SHP77 (cell line): Measurements from ENCODE around the gene CTXN2.

Experiments used
- DNase-seq, 2 experiments: peaks; one replicate each; lab custom pipeline; 2025; lab: John Stamatoyannopoulos, UW

Gene CTXN2

DNA sequence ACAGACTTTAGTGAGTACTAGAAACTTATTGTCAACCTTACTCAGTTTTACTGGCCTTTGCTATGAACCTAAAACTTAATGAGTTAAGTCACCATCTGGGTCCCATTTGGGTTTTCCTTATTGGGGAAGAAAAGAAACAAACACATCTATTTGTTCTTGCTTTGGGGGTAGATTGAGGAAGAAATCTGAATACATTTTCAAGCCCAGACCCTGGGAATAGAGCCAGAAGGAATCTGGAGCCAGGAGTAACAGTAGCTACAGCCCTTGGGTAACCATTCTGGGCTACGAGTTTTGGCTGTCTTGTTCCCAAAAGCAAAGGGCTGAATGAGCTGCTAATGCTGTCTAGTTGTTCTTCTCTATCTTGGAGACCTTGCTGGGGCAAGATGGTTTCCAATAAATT, 31.2 kb downstream of the CTXN2 start:
- DNase-seq, result no peak

DNA sequence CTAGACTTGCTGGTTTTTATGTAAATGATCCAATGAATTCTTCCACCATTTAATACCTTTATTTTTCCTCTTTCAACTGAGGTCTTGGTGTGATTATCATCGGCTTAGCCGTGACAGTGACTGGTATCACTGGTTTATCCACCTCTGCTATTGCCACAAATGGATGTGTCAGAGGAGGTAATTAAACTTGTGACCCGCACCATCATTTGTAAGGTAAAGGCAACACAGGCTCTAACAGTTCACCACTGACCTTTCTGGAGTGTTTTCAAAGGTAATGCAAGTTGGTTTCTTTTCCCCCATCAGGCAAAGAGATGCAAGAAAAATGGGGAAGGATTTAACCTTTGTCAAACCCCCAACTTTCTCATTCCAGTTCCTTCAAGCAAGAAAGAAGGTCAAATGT, 34.3 kb downstream of the CTXN2 start:
- DNase-seq, result no peak

DNA sequence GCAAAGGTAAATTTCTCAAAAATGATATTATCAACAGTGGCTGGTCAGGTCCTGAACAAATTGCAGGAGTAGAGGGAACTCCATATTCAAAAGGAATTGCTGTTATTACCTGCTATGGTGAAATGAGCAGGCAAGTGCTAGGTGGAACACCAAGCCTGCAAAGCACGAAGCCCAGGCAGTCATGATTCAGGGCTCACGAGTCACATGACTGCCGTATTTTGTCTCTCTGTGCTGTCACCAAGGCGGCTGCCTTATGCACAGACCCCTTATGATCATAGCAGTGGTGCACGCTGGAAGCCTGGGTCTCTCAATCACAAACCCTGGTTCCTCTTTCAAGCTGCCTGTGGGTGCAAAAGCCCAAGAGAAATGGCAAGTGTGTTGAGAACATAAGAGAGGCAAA, 39.0 kb downstream of the CTXN2 start:
- DNase-seq, result no peak

DNA sequence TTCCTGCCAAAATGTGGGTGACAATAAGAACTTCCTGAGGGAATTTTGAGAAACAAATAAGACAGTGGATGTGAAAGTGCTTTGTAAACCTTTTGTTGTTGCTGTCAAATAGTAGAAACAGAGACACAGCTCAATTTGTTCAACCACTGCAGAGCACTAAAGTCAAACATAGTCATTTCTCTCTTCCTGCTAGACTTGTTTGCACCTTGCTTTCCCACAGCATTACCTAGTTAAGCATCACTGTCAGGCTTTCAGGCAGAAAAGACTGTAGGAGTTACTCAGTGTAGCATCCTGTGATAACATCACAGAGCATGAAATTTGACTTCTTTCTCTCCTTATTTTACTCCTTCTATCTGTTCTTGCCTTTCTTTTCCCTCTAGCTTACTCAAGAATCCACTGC, 41.8 kb downstream of the CTXN2 start:
- no peak for DNase-seq

DNA sequence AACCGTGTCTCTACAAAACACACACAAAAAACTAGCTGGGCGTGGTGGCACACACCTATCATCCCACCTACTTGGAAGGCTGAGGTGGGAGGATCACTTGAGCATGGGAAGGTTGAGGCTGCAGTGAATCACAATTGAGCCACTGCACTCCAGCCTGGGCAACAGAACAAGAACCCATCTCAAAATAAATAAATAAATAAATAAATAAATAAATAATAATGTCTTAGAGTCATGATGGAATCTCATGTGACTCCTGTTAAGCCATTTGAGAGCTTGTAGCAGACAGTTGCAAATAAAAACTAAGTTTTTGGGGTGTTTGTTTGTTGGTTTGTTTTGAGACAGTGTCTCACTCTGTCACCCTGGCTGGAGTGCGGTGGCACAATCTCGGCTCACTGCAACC, 47.9 kb downstream of the CTXN2 start:
- no peak for DNase-seq

DNA sequence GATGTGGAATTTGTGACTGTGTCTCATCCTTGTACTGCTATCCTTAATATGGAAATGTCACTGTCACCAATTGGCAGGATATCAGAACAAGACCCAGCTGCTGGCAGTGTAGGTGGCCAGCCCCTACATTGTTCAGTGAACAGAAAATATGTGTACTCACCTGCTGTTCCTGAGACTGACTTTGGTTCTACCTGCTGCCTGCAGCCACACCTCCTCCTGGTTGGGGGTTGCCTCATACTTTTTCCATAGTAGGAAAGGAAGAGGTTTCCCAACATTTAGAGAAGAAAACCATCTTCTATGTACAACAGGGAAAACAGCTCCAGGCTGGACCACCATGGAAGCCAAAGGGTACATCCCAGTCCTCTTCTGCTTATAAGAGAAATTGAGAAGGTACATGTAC, 50.5 kb downstream of the CTXN2 start:
- DNase-seq, result no peak

DNA sequence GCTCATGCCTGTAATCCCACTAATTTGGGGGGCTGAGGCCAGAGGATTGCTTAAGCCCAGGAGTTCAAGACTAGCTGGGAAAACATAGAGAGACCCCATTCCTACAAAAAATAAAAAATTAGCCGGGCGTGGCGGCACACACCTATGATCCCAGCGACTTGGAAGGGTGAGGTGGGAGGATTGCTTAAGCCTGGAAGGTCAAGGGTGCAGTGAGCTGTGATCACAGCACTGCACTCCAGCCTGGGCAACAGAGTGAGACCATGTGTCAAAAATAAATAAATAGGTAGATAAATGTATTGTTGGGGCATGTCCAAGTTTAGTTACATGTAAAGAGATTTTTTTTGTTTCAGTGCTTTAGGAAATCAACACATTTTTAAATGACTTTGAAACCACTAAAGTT, 51.1 kb downstream of the CTXN2 start:
- no peak for DNase-seq

DNA sequence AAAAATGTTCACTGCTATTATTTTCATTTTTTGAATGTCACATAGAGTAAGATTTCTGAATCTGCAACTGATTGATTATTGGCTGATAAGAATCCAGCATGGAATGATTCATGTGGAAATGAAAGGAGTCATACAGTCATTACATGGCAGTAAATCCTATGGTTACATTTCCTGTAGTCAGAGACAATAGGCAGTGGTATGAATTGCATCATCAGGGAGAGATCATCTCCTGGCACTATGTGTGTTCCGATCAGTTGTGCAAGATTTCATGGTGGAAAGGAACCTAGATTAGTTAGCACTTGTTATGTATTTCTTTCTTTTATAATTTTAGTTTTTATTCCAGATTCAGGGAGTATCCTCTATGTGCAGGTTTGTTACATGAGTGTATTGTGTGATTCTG, 53.5 kb downstream of the CTXN2 start:
- DNase-seq, result no peak

DNA sequence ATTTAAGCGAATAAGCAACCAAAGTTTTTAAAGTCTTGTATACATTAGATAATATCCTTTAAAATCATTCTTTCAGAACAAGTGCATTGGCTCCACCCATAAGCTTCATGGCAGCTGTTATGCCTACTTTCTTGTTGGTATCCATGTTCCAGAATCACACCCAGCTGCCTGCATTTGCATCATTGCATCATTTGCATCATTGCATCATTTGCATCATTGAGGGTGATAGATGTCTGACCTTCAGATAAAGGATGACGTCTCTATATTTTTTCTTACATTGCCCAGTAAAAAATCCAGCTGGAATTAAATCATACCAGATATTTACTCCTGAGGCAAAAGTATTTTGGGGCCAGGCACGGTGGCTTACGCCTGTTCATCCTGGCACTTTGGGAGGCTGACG, 56.9 kb downstream of the CTXN2 start:
- no peak for DNase-seq

DNA sequence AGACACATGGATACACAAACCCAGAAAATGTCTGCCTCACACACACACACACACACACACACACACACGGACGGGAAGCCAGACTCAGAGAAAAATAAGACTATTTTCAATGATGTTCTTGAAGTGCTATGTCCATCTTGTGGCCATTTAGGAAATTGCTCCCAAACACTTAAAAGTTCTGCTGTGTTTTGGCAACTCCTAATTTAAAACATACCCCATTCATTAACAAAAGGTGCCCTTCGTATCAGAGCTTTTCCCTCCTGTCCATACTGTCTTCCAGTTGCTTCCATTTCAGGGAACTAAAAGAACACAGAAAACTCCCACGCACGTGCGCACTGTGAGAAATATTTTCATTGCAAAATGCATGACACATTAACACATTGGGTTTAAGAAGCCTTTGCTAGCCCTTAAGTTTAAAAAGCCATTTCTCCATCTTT, 59.2 kb downstream of the CTXN2 start:
- peak; percentile 16 to 56 for DNase-seq

DNA sequence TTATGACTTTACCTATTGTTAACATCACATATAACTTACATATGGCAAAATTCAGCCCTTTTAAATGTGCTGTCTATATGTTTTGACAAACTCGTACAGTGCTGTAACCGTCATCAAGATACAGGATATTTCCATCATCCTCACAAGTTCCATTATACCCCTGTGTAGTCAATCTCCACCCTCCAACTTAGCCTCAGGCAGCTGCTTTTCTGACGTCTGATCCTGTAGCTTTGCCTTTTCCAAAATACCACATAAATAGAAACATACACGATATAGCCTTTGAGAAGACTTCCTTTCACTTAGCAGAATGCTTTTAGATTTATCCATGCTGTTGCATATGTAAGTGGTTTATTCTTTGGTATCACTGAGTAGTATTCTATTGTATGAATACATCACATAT, 61.7 kb downstream of the CTXN2 start:
- no peak for DNase-seq
